ENCODE results near the gene IPP. TPM values are rescaled to one million over a fixed set of nuclear protein-coding genes. Genes with fewer than 3 reads are reported as not detected.
"Not testable (repeated sequence)": the region's sequence is repeated elsewhere in the genome, so short reads cannot be mapped to it uniquely, and the experiment has no call there.

IPP gene
- polyA plus RNA-seq, 1 donor: 34.1 TPM

GRCh38 chr1:45746922-45747321, 3.5 kb downstream of the IPP start:
- DNase-seq: no peak

GRCh38 chr1:45739641-45740156, 10.8 kb downstream of the IPP start:
- DNase-seq: not testable (repeated sequence)

GRCh38 chr1:45739137-45739536, 11.3 kb downstream of the IPP start:
- no peak for DNase-seq

- no peak for DNase-seq
These were observed 19.6 kb downstream of the IPP start for GRCh38 chr1:45730780-45731319.

- peak; percentile 21 for DNase-seq
These were observed 20.2 kb downstream of the IPP start for GRCh38 chr1:45730075-45730779.

- DNase-seq: not testable (repeated sequence)
These were observed 24.4 kb downstream of the IPP start for GRCh38 chr1:45726007-45726406.

GRCh38 chr1:45723248-45723930, 27.1 kb downstream of the IPP start:
- DNase-seq: no peak

- DNase-seq: no peak
These were observed 27.6 kb downstream of the IPP start for GRCh38 chr1:45722809-45723208.

- no peak for DNase-seq
These were observed 29.2 kb downstream of the IPP start for GRCh38 chr1:45721207-45721606.

- DNase-seq: no peak
These were observed 32.2 kb downstream of the IPP start for GRCh38 chr1:45718289-45718688.

GRCh38 chr1:45717386-45717785, 33.1 kb downstream of the IPP start:
- DNase-seq: not testable (repeated sequence)

GRCh38 chr1:45716700-45717099, 33.8 kb downstream of the IPP start:
- no peak for DNase-seq

GRCh38 chr1:45713711-45714110, 36.7 kb downstream of the IPP start:
- DNase-seq: no peak

- no peak for DNase-seq
These were observed 45.8 kb downstream of the IPP start for GRCh38 chr1:45704637-45705036.

GRCh38 chr1:45694823-45695222, 55.6 kb downstream of the IPP start:
- DNase-seq: no peak

GRCh38 chr1:45693811-45694210, 56.6 kb downstream of the IPP start:
- not testable (repeated sequence) for DNase-seq

GRCh38 chr1:45687754-45688740, 62.4 kb downstream of the IPP start, which contains the start of gene TMEM69:
TSS of gene TMEM69 (plus strand) at chr1:45688181. CDS start at chr1:45691069, 2,888 bp downstream.
- peak; percentile 92 for DNase-seq

GRCh38 chr1:45687014-45687753, 63.3 kb downstream of the IPP start:
- DNase-seq: peak; percentile 97

- DNase-seq: peak; percentile 95
These were observed 64.0 kb downstream of the IPP start, which contains the start of gene GPBP1L1 for GRCh38 chr1:45686288-45687013. TSS of gene GPBP1L1 (minus strand) at chr1:45686533. CDS start at chr1:45659087, 27,446 bp downstream.

GRCh38 chr1:45686015-45686287, 64.5 kb downstream of the IPP start:
- DNase-seq: peak; percentile 79
